Fibroblast of skin of back (primary cell): Measurements from ENCODE around the gene RAB4A.
"Not testable (repeated sequence)": the region's sequence is repeated elsewhere in the genome, so short reads cannot be mapped to it uniquely, and the experiment has no call there.

ENCODE experiments used
- DNase-seq: peaks from one replicate; pipeline ENCODE4 v3.0.0-alpha.2; 2013

RAB4A gene

DNA sequence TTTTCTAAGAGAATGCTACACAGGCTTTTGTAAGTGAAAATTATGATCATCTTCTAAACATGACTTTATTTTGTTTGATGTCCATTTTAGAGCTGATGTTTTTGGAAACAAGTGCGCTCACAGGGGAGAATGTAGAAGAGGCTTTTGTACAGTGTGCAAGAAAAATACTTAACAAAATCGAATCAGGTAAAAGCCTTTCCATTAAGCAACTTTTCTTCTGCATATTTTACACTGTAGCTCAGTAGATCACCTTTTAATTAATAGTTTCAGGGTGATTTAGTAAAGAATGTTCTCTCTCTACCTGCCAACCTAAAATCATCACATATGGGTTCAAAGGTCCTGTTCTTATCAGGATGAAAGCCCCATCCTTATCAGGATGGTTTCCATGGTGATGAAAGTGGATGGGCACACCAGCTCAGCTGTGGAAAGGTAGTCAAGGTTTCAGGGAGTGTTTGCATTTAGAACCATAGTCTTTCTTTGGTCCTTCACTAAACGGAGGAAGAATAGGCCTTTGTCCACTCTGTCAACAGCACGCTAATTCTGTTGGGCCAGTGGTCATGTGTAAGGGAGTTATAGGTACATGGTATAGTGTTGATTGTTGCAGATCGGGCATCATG is 28.1 kb downstream of the RAB4A start:
- no peak for DNase-seq

DNA sequence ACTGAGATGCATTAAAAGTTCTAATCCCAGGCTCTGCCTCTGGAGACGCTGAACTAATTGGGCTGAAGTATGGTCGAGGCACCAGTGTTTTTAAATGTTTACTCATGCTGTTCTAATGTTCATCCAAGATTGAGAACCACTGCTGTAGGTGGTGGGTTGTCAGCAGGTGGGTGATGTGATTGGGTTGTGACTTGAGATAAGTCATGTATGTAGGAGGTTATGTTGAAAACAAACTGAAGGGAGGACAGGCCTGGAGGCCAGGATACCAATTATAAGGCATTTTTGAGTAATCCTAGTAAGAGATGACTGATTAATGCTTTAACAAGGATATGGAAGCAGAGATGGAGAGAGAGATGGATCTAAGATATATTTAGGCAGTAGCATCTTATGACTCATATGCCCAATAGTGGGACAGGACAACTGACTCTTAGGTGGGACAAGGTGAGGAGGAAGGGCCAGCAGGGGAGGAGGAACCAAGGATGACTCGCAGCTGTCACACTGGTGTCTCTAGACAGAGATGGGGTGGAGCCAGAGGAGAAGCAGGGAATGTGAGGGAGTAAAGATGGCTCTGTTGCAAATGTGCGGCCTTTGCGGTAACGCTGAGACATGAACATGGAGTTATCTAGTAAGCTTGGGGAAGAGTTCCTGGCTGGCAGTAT is 29.3 kb downstream of the RAB4A start:
- no peak for DNase-seq

DNA sequence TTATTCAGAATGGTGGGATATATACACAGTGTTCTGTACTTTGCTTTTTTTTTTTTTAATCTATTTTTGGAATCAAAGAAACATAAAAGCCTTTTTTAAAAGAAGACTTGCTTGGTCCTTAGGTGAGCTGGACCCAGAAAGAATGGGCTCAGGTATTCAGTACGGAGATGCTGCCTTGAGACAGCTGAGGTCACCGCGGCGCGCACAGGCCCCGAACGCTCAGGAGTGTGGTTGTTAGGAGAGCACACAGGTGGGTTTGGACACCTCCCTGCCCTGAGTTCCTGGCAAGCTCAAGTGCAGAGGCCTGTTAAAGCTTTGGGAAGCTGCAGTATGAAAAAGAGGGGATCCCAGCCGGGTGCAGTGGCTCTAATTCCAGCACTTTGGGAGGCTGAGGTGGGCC is 31.8 kb downstream of the RAB4A start:
- DNase-seq: no peak

DNA sequence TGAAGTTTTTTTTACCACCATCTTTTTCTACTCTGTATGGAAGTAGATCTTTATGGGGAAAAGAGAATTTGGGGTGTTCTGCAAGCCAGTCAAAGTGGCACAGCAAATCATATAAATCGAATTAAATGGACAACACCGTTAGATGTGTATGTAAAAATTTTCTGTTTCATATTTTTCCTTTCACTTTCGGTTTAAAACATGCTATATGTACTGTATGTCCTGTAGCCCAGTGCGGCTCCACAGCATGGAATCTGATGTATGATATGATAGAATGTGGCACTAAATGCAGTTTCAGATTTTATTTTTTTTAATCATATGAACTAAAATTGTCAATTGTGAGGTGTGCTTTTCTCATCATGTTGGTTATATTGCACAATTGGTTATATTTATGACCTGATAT is 32.9 kb downstream of the RAB4A start:
- DNase-seq: no peak

DNA sequence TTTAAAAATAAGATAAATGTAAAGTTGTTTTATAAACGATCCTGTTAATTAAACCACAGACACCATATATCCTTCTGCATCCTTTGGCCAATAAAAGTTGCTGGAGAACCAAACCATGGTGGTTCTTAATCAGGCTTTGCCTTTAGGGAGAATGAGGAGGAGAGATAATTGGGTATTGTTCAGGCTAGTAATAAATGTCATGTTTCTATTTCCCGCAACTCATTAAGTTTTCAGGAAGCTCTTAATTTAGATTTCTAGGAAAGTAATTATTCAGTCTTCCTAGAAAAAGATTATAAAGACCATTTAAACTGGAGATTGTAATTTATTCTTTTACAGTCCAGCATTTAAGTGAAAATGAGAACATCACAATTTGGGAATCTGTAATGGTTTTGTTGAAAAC is 34.5 kb downstream of the RAB4A start:
- DNase-seq: no peak

DNA sequence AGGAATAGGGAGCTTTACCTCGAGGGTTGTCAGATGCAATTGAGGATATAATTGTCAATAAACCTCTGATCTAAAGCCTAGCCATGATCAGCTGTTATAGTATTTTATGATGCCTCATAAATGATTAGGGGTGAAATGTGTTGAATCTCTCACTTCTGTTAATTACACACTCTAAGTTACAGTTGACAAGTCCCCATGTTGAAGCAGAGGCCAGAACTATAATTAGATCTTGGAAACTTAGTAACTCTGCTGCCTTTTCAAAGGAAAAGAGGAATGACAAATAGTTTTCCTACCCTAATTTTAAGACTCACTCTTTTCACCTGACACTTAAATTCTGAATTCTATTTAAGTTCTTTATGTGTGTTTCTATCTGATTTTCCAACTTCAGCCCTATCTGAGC is 38.2 kb downstream of the RAB4A start:
- no peak for DNase-seq

DNA sequence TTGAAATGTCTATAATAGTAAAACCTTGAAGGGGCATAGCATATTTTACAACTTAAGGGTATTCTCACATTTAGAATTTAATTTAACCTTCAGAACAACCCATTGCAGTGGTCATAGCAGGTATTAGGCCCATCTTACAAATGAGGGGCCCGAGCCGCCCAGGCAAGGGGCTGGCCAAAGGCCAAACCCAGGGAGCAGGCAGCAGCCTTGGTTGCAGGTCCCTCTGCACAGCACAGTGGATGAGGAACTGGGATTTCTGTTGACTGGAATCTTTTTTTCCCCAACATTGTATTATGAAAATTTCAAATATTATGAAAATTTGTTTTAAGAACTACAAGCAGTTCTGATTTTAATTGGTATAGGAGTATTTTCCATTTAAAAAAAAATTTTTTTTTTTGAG is 38.8 kb downstream of the RAB4A start:
- DNase-seq: no peak

DNA sequence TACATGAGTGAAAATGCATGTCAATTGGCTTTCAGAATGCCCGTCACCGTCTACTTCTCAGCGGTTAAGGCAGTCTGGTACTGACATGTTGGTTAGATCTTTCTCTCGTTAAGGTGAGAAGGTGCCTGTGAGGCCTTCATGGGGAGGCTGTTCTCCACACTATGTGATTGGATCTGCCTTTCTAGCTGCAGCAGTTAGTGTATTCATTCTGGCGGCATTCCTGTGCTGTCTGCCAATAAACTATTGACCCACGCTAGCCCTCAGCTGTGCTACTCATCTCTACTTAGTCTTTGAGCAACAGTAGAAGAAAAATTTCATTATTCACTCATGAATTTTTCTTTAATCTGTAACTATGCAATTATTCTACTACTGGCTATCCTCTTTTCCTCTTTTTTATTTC is 39.9 kb downstream of the RAB4A start:
- no peak for DNase-seq

DNA sequence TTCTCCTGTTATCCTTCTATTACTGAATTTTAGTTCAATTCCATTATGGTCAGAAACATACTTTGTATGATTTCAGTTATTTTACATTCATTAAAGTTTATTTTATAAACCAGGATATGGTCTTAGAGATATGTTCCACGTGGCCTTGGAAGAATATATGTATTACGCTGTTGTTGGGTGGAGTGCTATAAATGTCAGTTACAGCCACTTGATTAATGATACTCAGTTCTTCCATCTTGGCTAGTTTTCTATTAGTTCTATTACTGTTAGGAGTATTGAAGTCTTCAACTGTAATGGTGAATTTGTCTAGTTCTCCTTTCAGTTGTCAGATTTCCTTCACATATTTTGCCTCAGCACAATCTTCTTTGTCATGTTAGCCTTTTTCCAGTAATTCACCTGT is 45.3 kb downstream of the RAB4A start:
- no peak for DNase-seq

DNA sequence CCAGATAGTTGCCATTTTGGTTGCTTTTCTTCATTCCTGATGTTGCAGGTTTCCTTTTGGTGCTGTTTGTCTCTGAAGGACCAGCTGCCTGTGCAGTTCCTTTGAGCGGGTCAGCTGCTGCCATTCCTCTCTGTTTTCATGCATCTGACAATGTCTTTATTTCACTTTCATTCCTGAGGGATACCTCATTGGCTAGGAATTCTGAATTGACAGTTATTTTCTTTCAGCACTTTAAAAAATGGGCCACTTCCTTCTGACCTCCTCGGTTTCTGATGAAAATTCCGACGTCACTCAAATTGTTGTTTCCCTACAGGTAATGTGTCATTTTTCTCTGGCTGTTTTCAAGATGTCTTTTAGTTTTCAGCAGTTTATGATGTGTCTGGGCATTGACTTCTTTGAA is 47.1 kb downstream of the RAB4A start:
- DNase-seq: peak; percentile 55

DNA sequence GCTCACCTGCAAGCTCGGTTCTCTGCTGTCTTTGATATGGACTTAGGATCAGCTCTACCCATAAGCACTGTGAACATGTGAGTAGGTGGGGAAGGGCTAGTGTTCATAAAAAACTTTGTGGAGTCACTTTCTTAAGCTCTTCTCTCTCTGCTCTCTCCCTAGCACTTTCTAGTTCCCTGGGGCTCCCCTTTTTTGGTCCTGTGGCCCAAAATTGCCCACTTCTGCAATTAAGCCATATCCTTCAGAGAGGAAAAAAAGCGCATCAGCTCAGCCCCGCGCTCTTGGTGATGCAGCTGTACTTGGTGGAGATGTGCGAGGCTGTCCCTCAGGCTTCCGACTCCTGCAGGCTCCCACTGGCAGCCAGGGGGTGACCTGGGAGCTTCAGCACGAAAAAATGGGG is 48.6 kb downstream of the RAB4A start:
- no peak for DNase-seq

DNA sequence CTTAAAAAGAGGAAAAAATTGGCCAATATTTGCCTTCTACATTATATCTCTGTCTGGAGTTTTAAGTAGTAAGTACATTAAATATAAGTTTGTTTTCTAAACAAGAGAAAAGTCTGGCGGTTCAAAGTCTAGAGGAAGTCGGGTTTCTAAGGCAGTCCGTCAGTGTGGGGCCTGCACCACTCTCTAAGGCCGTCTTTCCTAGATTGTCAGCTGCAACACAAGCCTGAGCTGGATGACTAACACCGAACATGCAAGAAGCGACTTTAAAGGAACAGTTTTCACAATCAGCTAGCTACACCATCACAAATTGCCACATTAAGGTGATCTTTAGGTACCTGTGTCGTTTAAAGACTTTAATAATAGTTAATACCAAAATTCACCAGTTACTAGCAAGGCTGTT is 52.3 kb downstream of the RAB4A start:
- no peak for DNase-seq

DNA sequence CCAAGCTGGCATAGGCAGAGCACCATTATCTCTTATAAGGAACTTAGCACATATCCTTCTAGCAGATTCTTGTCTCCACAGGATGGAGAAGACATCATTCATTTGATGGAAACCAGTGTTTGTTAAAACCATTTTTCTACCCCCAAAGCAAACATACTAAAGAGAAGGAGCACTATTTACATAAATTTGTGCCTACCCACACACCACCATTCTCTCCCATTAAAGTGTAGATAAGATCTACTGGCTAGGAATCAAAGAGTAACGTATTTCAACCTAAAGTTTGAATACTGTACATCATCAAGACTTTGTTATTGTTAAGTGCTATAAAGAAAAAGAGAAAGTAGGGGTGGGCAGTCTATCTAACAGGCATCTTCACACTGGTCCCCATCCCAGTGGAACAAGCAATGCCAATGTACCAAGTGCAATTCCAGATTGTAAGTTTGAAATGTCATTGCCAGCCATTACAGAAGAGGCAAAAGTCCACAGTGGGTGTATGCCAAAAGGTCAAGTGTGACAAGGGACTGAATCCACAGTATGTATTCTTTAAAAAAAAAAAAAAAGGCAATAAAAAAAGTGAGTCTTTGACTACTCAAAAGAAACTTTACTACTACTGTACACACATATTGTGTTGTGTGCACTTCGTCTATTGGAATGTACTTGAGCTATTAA is 53.1 kb downstream of the RAB4A start:
- no peak for DNase-seq

DNA sequence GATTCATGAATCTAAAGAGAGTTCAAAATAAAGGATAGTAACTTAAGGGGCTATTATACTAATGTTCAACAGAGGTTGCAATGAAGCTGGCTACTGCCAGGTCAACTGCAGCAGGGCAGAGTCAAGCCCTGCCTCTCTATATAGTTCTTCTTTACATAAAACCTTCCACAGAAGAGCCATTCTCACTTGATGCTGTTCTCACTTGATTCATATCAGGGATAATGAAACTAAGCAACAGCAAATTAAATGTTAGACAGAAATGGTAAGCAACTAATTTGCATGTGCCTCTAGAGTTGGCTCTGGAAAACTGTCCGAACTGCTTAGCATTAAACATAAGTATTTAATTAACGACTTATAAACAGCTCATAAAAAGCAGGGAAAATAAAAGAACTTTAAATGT is 54.5 kb downstream of the RAB4A start:
- no peak for DNase-seq

DNA sequence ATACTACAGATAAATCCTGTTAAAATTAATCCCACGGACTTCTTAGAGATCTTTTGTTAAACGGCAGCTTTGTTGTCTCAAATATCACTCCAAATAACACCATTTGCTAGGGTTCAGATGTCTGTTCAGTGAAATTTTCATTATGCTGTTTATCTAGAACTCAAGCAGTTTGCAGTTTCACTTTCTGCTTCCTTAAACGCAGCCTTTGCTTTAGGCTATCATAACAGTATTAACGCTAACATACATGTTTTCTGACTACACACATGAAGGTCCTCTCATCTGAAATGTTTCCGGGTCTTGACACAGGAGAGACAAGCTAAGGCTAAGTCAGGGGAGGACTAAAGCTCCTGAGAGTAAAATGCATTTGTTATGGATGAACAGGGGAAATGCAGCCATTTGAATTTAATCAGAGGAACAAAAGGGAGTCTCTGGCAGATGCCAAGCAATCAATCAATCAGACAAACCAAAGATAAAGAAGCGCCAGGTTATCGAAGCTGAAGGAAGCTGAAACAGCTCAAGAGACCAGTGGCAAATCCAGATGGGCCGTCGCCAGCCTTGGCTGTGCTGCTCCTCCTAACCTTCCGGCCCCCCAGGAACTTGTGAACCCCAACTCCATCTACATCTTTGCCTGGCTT is 55.1 kb downstream of the RAB4A start:
- no peak for DNase-seq

DNA sequence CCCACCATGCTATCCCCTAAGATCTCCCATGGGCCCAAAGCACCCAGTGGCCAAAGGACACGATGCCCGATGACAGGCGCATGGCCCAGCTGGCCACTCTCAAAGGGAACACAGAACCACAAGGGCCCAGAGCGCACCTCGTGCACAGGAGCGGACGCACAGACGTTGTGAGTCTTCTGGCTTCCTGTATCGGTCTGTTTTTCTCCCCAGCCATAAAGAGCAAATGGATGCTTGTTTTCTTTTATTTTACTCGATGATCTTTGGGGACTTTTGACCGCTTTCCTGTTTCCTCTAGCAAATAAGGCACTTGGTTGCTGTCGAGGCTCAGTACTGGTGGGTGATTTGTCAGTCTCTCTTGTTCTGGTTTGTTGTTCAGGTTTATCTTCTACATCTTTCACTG is 55.7 kb downstream of the RAB4A start:
- DNase-seq: no peak

DNA sequence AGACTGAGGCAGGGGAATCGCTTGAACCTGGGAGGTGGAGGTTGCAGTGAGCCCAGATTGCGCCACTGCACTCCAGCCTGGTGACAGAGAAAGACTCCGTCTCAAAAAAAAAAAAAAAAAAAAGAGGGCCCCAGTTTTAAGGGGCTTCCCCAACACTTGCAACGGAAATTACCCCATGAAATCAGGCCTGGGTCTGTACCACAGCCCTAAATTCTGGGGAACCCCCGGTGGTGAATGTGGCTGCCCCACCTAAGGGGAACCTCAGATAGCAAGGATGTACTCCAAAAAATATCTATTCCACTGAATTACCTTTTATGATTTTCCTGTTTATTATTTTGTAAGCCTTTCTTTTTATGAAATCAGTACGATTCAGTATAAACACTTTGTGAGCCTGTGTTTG is 56.9 kb downstream of the RAB4A start:
- not testable (repeated sequence) for DNase-seq

DNA sequence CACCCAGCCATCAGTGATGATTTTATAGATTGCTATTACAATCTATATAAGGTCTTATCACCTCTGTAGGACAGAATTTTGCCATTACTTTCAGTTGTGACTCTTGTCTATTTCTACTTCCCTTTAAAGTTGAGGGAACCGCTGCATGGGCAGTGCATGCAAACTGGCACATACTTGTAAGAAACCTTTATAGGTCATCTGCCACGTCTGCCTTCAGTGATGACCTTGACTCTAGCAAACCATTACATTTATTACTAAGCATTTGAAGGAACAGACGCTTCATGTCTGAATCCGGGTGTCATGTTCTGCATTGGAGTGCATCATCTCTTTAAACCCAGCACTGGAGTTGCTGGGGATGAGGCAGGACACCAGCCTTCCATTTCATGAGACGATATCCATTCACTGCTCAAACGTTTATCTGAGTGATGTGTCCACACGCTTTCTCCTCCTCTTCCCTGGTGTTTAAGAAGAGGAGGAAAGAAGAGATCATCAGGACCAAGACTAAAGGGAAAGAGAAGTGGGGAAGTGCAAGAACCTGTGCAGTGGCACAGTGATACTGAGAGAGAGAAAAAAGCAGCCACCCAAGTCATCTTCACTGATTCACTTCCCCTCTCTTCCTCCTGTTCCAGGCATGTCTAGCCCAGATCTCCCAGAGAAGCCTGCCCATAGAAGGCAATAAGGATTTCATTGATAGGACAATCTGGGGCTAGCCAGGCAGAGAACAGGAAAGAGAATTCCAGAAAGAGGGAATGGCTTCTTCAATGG is 57.9 kb downstream of the RAB4A start:
- DNase-seq: no peak

DNA sequence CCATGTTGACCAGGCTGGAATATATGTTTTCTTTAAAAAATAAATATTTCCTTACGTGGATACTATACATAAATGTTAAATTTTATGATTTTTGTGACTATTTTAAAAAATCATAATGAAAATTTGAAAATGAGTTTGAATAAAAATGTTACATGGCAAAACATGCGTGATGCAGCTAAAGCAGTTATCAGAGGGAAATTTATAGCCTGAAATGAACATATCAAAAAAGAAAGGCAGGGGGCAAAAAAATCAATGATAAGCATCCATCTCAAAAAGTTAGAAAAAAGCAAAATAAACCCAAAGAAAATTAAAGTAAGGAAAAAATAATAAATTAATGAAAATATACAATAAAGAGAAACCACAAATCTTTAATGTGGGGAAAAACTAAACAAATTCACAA is 63.4 kb downstream of the RAB4A start:
- DNase-seq: no peak

DNA sequence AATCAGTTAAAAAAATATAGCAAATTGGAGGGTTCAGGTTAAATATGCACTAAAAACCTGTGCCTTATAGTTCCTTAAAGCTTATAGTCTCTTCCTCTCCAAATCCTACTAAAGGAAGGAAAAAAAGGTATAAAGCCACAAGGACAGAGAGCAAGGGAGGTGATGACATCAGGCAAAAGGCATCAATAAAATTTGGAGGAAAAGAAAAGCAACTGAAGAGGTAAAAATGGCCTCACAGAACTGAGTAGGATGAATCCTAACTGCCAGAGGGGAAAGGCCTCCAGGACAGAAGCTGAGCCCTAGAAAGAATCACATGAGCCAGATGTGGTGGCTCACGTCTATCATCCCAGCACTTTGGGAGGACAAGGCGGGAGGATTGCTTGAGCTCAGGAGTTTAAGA is 63.8 kb downstream of the RAB4A start:
- DNase-seq: no peak

DNA sequence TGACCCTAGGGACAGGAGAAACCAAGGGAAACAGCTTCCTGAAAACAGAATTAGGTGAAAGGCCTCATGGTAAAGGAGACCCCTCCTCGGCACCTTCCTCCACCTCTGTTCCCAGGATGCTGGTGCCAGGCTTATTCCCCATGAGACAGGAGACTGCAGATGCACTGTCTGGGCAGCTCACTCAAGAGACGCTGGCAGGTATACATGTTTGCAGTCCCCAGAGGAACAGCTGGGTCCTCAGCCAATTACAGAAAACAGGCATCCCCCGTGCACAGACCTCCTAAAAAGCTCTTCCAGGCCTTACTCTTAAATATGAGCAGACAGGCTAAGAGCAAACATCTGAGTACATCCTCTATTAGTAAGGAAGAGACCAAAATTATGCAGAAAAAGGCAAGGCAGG is 65.4 kb downstream of the RAB4A start:
- no peak for DNase-seq

DNA sequence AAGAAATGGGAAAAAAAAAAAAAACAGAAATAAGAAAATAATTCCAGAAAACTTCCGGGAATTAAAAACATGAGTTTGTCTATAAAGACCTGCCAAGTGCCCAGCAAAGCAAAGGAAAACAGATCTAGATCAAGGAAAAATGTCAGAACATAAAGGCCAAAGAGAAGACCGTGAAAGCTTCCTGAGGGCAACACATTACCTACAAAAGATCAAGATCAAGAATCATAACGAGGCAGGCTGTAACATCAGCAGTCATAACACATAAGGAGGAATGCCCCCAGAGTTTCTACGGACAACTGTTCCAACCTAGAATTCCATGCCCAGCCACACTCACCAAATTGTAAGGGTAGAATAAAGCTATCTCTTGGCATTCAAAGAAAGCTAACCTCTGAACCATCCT is 68.2 kb downstream of the RAB4A start:
- DNase-seq: no peak

DNA sequence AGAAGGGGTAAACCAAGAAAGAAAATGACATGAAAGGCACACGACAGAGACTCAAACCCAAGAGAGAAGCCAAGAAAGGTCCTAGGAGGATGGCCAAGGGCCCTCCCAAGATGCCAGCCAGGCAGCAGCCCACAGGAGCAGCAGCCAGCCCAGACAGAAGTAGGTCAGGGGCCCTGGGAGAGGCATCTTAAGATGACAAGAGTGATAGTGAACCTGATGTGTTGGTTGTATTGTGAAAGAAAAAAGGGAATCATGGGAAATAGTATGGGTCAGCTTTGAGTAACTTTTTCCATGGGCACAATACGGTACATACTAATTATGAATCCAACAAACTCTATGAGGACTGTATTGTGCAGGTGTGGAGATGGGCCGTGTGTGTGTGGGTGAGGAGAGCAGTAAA is 68.6 kb downstream of the RAB4A start:
- DNase-seq: no peak
